Activated T-cell treated with anti-CD3 and anti-CD28 coated beads, Interleukin-2, amount 50 U/mL, for 72 hours (primary cell): ENCODE measurements around the gene TTYH3. TPM values are rescaled to one million over a fixed set of nuclear protein-coding genes. Genes with fewer than 3 reads are reported as not detected.

Experiments
- ATAC-seq, 2 donors: fragments of 150-1000 bp; cut with Tn5 transposase; replicated peaks in 1 of 2; 2 replicates each; pipeline ENCODE4 v1.10.0; 2021; ENCODE audit warnings: moderate library complexity in 2 of 2, mild to moderate bottlenecking in 1 of 2
- DNase-seq, 2 donors: peaks; one replicate each; pipeline ENCODE4 v3.0.0; 2021 to 2022; ENCODE audit warnings: mixed read lengths in 1 of 2
- H3K27ac Mint-ChIP-seq: one replicate; pipeline ENCODE4 v1.8.0; 2022; ENCODE audit warnings: mild to moderate bottlenecking, moderate library complexity, mixed read lengths
- H3K27me3 Mint-ChIP-seq: one replicate; pipeline ENCODE4 v1.8.0; 2022; ENCODE audit warnings: low read depth, mixed read lengths
- H3K36me3 Mint-ChIP-seq, 2 donors: one replicate each; pipeline ENCODE4 v1.8.0; 2022; ENCODE audit warnings: mixed read lengths in 2 of 2, mild to moderate bottlenecking in 1 of 2; ENCODE audit not compliant: insufficient read depth in 2 of 2
- H3K4me1 Mint-ChIP-seq: one replicate; pipeline ENCODE4 v1.8.0; 2022; ENCODE audit warnings: low read depth, mixed read lengths
- H3K4me3 Mint-ChIP-seq, 2 donors: one replicate each; pipeline ENCODE4 v1.8.0; 2022; ENCODE audit warnings: mild to moderate bottlenecking in 2 of 2, mixed read lengths in 2 of 2, moderate library complexity in 2 of 2
- H3K9me3 Mint-ChIP-seq, 2 donors: one replicate each; pipeline ENCODE4 v1.8.0; 2022; ENCODE audit warnings: mixed read lengths in 2 of 2
- total RNA-seq, 2 donors: library from RNA; stranded (reverse); gene quantifications; one replicate each; pipeline ENCODE4 v1.2.3, GENCODE V29; 2022

The TTYH3 gene
- total RNA-seq, 2 donors from 2014 or later, result 30.0 to 36.4 TPM

DNA sequence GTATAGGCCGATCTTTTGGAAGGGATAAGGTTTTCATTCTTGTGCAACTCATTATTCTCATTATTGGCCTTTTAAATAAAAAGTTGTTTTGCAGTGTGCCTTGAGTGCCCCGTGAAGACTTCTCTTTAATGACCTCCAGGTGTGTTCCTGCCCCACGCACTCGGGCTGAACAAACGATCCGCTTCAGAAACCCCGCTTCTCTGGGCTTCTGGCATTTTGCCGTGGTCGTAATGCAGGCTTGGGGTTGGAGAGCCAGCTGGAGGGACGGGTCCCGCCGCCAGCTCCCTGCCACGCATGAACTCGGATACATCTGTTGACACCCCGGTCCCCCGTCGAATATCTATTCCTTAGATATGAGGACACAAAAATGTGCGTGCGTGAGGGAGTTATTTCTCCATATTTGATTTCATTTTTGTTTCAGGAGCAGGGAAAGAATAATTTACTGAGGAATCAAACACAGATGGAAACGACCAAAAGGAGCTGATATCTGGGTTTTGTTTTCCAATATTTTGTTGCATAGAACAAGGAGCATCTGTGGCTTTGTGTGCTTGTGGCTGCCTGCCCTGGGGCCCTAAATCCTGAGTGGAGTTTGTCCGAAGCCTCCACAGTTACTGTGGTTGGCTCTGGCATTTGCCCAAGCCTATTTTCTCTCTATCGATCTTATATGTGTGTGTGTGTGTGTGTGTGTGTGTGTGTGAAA is 17.0 kb upstream of the TTYH3 start:
- no peak overlapping the region for H3K4me3 Mint-ChIP-seq
- H3K4me1 Mint-ChIP-seq, result no peaks in the 10 kb centered on the region
- no peaks in the 10 kb centered on the region for H3K36me3 Mint-ChIP-seq
- no peak overlapping the region for H3K27ac Mint-ChIP-seq
- DNase-seq (no peak), ATAC-seq (no peak)
- no peaks in the 10 kb centered on the region for H3K9me3 Mint-ChIP-seq
- no peaks in the 10 kb centered on the region for H3K27me3 Mint-ChIP-seq

DNA sequence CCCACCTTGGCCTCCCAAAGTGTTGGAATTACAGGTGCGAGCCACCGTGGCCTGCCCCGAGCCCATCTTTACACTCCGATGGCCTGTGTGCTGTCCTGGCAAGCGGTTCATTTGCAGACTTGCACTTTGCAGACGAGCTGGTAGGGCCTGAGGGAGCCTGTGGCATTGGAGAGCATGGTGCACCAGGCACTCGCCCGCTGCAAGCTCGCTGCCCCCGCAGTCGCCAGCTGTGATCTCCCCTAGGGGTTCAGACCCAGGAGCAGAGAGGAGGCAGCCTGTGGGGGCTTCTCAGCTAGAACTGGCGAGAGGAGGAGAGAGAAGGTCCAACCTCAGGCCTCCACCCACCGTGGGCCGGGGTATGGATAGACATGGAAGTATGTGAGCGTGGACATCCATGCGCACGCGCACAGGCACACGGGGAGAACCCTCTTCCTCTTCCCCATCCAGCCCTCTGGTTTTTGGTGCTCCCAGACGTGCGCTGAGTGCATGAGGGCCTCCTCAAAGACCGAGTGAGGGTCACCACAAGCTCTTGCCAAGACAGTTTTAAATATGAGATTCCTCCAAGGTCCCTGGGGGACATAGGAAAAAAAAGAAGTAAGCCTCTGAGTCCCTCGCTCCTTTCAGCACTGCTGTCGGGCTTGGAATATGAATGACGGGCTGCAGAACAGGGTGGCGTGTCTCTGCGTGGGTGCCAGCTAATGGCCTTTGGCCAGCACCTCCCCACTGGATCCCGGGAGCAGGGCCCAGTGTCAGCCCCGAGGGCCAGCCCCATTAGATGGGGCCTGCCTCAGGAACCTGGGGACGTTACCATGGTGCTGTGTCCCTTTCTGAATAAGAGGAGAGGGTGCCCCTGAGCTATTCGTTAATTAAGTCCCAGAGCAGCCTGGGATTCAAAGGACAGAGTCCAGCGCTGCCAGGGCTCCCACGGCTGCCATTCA is 15.1 kb upstream of the TTYH3 start:
- Mint-ChIP-seq H3K4me1 (no peaks in the 10 kb centered on the region), H3K9me3 (no peaks in the 10 kb centered on the region), H3K27ac (no peak overlapping the region), H3K4me3 (no peak overlapping the region), H3K27me3 (no peaks in the 10 kb centered on the region), H3K36me3 (no peaks in the 10 kb centered on the region)
- DNase-seq (no peak), ATAC-seq (no peak)

DNA sequence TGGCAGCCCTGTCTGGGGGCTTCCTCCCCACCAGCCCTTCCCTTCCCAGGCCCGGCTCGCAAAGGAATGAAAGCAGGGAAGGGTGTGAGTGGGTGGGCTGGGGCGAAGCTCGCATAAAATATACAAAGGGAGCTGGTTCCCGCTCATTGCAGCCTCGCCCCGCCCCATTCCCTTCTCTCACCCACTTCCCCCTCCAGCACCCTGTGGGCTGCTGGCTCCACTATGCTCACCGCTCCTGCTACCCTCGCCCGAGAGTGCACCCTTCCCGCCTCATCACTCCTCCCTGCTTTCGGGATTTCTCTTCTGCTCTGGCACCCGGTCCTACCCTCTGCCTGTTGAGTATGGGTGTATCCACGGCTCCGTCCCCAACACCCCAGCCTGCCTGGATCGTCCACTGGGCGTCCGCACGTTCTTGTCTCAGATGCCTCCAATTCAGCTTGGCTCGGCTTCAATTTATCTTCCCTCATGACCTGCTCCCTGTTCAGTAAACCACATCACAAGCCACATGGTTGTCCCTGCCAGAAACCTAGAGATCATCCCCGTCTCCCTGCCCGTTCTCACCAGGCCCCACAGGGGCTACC is 14.4 kb upstream of the TTYH3 start:
- no peaks in the 10 kb centered on the region for H3K36me3 Mint-ChIP-seq
- ATAC-seq (no peak), DNase-seq (no peak)
- no peak overlapping the region for H3K4me3 Mint-ChIP-seq
- H3K27me3 Mint-ChIP-seq, result no peaks in the 10 kb centered on the region
- no peak overlapping the region for H3K27ac Mint-ChIP-seq
- H3K9me3 Mint-ChIP-seq, result no peaks in the 10 kb centered on the region
- H3K4me1 Mint-ChIP-seq, result no peaks in the 10 kb centered on the region

DNA sequence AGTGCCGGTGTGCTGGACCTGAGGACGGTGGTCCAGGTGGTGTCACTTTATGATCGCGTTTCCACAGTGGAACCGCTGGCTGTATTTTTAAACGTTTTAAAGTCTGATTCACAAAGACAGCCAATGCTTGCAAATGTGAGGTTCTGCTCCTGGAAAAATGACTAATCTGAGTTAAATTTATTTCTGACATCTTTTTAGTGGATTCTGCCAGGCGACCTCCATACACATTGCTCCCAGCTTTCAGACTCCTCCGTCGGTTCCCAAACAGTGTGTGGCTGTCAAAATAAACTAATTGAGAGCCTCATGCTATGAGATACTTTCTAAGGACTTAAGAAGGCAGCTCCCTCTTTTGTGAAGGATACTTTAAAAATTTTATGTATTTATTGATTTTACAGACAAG is 12.7 kb upstream of the TTYH3 start:
- H3K27me3 Mint-ChIP-seq, result no peaks in the 10 kb centered on the region
- H3K27ac Mint-ChIP-seq, result no peak overlapping the region
- ATAC-seq (no peak), DNase-seq (no peak)
- H3K9me3 Mint-ChIP-seq, result no peaks in the 10 kb centered on the region
- no peaks in the 10 kb centered on the region for H3K4me1 Mint-ChIP-seq
- no peak overlapping the region for H3K4me3 Mint-ChIP-seq
- H3K36me3 Mint-ChIP-seq, result no peaks in the 10 kb centered on the region

DNA sequence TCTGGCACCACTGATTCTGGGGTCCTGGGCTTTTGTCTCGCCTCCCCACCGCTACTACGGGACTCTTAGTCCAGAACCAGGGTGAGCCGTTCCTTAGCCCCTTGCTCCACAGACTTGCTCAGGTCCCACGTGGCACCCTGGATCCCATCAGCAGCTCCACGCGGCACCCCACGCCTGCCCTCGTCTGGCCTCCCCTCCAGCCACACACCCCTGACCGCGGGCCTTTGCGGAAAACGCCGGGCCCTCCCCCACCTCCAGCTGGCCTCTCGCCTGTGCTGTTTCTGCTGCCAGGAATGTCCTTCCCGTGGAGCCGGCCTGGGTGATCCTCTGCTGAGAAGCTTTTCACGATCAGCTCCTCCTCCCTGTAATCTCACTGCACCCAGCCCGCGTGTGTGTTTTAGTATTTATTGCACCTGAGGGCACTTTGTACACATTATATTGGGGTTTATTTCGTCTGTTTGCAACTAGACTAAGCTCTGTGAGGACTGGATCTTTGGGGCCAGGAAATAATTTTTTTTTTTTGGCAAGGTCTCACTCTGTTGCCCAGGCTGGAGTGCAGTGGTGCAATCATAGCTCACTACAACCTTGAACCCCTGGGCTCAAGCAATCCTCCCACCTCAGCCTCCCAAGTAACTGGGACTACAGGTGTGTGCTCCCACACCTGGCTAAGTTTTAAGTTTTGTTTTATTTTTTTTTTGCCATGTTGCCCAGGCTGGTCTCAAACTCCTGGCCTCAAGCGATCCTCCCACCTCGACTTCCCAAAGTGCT is 10.5 kb upstream of the TTYH3 start:
- Mint-ChIP-seq H3K4me3 (no peak overlapping the region), H3K27ac (no peak overlapping the region), H3K9me3 (no peaks in the 10 kb centered on the region), H3K36me3 (no peaks in the 10 kb centered on the region), H3K27me3 (no peaks in the 10 kb centered on the region), H3K4me1 (no peaks in the 10 kb centered on the region)
- ATAC-seq, result no peak
- no peak for DNase-seq

DNA sequence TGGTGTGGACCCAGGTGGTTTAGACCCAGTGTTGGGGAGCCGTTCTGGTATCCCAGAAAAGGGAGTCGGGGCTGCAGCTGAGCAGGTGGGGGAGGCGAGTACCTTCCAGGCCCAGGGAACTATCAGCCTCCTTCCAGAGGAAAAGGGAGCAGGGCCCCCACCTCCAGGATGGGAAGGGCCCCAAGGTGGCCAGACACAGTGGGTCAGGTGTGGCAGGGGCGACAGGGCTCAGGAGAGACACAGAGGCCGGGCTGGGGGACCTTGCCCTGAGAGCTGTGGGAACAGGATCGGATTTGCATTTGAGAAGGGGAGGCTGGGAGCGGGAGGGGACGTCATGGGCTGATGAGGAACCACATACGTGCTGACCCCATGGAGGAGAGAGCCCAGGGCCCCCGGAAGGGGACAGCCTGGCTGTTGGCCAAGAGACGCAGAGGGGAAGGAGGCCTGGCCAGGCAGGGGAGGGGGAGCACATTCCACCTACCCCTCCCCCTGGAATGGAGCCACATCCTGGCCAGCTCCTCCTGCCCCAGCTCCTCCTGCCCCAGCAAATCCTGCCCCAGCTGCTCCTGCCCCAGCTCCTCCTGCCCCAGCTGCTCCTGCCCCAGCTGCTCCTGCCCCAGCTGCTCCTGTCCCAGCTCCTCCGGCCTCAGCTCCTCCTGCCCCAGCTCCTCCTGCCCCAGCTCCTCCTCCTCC is 9.7 kb upstream of the TTYH3 start:
- Mint-ChIP-seq H3K4me3 (no peak overlapping the region), H3K36me3 (no peaks in the 10 kb centered on the region), H3K27ac (no peak overlapping the region), H3K4me1 (no peaks in the 10 kb centered on the region), H3K27me3 (no peaks in the 10 kb centered on the region), H3K9me3 (no peaks in the 10 kb centered on the region)
- no peak for ATAC-seq
- no peak for DNase-seq

DNA sequence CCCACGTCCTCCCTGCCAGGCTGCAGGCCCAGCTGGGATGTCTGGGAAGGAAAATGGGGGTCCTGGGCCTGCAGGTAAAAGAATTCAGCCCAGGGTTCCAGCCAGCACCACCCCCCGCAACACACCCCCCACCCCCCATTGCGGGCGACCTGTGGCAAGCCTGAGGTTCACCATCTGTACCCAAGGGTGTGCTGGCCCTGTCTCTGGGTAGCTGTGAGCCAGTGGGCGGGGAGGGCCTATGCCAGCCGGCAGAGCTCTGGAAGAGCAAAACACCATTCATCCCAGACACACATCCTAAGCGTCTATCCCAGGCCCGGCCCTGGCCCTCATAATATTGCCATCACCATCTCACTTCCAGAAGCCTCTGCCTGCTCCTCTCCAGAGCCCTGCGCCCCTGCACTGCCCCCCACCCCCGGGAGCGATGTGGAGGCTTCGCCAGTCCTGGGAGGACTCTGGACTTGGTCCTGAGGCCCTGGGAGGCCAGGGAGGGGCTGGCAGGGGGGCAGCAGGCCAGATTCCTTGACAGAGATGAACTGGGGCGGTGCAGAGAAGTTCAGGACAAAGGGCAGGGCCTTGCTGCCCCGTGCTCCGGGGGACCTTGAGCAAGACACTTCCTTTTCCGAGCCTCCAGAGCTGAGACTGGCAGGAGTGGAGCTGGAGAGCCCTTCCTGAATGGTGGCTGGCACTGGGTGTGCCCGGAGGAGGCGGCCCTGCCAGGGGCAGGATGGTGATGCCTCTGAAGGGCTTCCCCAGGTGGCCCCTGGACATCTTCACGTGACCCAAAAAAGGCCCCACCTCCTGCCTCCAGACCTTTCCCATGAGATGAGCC is 8.7 kb upstream of the TTYH3 start:
- no peaks in the 10 kb centered on the region for H3K36me3 Mint-ChIP-seq
- no peaks in the 10 kb centered on the region for H3K4me1 Mint-ChIP-seq
- no peak for DNase-seq
- no peaks in the 10 kb centered on the region for H3K27me3 Mint-ChIP-seq
- H3K4me3 Mint-ChIP-seq, result no peak overlapping the region
- H3K9me3 Mint-ChIP-seq, result no peaks in the 10 kb centered on the region
- ATAC-seq, result no peak
- H3K27ac Mint-ChIP-seq, result no peak overlapping the region

DNA sequence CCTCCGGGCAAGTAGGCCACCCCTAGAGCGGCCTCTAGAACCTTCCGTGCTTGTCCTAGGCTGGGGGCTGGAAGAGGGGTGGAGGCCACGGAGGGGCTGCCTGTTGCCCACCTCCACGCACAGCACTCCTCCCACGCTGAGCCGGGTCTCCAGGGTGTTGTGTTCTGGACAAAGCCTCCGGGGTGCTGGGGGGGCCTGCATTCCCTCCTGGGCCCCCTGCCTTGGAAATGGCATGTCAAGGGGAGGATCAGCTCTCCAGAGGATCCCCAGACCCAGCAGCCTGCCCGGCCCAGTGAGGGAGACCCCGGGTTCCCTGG is 8.1 kb upstream of the TTYH3 start:
- Mint-ChIP-seq H3K4me3 (no peak overlapping the region), H3K4me1 (no peaks in the 10 kb centered on the region), H3K36me3 (no peaks in the 10 kb centered on the region), H3K9me3 (no peaks in the 10 kb centered on the region), H3K27me3 (no peaks in the 10 kb centered on the region), H3K27ac (no peak overlapping the region)
- no peak for DNase-seq
- no peak for ATAC-seq

DNA sequence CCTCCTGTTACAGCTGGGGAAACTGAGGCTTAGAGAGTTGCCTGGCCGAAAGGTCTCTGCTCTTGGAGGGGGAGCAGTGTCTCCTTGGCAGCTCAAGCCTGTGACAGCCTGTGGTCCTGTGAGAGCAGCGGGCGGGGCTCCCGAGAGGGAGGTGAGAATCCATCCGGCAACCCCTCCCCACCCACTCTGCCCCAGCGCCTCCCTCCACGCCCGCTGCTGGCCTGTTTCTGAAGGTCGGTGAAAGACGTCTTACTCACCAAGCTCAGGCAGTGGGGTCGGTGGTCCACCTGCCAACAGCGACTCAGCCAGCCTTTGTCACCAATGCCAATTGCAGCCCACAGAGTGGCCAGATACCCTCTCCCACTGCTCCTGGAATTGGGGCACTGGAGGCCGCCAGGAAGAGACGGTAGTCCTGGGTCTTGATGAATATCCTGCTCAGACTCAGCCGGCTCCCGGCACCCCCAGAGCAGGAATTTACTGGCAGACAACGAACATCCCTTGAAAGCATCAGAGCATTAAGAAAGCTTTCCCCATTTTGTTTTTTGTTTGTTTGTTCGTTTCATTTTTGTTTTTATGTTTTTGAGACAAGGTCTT is 7.4 kb upstream of the TTYH3 start:
- no peaks in the 10 kb centered on the region for H3K36me3 Mint-ChIP-seq
- no peak for ATAC-seq
- H3K27ac Mint-ChIP-seq, result no peak overlapping the region

DNA sequence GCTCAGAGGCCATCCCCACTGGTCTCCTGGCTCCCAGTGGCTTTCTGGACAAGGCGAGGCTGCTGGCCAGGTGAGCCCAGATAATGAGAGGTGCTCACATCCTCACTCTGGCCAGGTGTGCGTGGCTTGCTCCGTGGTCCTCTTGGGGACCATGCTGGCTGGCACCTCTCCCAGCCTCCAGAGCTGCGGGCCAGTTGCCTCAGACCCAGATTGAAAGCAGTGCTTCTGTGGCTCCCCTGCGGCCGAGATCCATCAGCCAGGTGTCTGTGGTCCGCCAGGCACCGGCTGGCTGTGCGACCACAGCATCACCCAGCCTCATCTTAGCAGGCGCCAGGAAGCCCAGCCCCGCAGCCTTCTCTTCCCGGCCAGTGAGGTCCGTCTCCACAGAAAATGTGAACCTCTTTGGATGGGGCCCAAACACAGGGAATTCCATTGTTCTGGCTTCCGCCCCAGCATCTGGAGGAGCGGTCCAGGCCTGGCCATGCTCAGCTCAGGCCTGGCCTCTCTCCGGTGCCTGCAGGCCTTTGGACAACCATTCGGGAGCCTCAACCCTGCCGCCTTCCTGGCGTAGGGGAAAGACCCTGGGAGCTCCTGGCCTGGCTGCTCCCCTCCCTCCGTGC is 5.2 kb upstream of the TTYH3 start:
- no peak for DNase-seq
- no peak overlapping the region for H3K4me3 Mint-ChIP-seq
- H3K4me1 Mint-ChIP-seq, result peaks cover 5% of the 10 kb centered on the region
- H3K27me3 Mint-ChIP-seq, result no peaks in the 10 kb centered on the region
- H3K9me3 Mint-ChIP-seq, result no peaks in the 10 kb centered on the region
- H3K36me3 Mint-ChIP-seq, result no peaks in the 10 kb centered on the region
- no peak for ATAC-seq
- no peak overlapping the region for H3K27ac Mint-ChIP-seq

More for the DNA sequence above, 7.4 kb upstream of the TTYH3 start:
- Mint-ChIP-seq H3K9me3 (no peaks in the 10 kb centered on the region), H3K27me3 (no peaks in the 10 kb centered on the region), H3K4me3 (no peak overlapping the region), H3K4me1 (no peaks in the 10 kb centered on the region)
- DNase-seq, result no peak

DNA sequence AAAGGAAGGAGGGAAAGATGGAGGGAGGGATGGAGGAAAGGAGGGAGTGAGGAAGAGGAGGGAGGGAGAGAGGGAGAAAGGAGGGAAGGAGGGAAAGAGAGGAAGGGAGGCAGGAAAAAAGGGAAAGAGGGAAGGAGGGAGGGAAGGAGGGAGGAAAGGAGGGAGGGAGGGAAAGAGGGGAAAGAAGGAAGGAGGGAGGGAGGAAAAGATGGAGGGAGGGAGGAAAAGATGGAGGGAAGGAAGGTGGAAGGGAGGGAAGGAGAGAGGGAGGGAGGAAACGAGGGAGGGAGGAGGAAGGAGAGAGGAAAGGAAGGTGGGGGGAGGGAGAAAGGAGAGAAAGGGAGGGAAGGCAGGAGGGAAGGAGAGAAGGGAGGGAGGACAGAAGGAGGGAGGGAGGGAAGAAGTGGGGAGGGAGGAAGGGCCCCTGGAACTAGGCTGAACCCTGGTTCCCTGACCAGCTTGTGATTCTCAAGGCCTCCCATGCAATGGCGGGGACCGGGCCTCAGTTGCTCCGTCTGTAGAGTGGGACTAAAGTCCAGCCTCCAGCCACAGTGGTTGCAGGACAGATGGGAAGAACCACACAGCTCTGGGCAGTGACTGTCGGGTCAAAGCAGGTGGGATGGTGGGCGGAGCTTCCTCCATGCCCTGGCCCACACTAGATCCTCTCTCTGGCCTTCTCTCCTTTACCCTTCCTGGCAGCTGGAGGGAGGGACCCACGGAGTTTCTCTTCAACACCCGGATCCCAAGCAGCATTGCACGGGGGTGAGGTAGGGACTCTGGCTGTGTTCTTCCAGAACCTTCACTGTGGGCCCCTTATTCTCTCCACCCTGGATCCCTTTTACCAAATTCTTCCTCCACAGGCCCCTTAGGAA is 4.3 kb upstream of the TTYH3 start:
- ATAC-seq (no peak), DNase-seq (no peak)
- no peak overlapping the region for H3K27ac Mint-ChIP-seq
- no peaks in the 10 kb centered on the region for H3K36me3 Mint-ChIP-seq
- H3K4me3 Mint-ChIP-seq, result no peak overlapping the region
- H3K27me3 Mint-ChIP-seq, result no peaks in the 10 kb centered on the region
- H3K4me1 Mint-ChIP-seq, result peaks cover 5% of the 10 kb centered on the region
- no peaks in the 10 kb centered on the region for H3K9me3 Mint-ChIP-seq
